HepG2 (cell line): ENCODE measurements around the gene DNAJC4. TPM values are rescaled to one million over a fixed set of nuclear protein-coding genes. Genes with fewer than 3 reads are reported as not detected.

Experiments
- ARNT2 ChIP-seq: sonication (generic); formaldehyde crosslinking; IDR thresholded peaks from 2 replicates; pipeline ENCODE4 v1.8.0; 2022; ENCODE audit warnings: mild to moderate bottlenecking, low read depth, missing genetic modification reagents, moderate library complexity
- CC2D1A ChIP-seq: sonication (generic); formaldehyde crosslinking; IDR thresholded peaks from 2 replicates; pipeline ENCODE4 v1.8.1; 2023; ENCODE audit warnings: mild to moderate bottlenecking, missing genetic modification reagents
- DPF2 ChIP-seq: sonication (generic); formaldehyde crosslinking; IDR thresholded peaks from 2 replicates; pipeline ENCODE4 v1.4.0; 2020; ENCODE audit warnings: mild to moderate bottlenecking, low read depth, missing genetic modification reagents, borderline replicate concordance
- GABPA ChIP-seq, 2 experiments: IDR thresholded peaks; 2 replicates each; pipeline ENCODE4 v1.6.1; 2011 to 2016; ENCODE audit warnings: low read depth in 2 of 2, low read length in 1 of 2, missing biosample characterization in 1 of 2, missing genetic modification characterization in 1 of 2
- HOXA9 ChIP-seq: sonication (generic); formaldehyde crosslinking; IDR thresholded peaks from 2 replicates; pipeline ENCODE4 v1.8.1; 2022; ENCODE audit warnings: missing genetic modification reagents, mild to moderate bottlenecking, moderate library complexity, borderline replicate concordance
- MAF1 ChIP-seq: sonication (generic); formaldehyde crosslinking; IDR thresholded peaks from 2 replicates; pipeline ENCODE4 v1.5.0; 2020; ENCODE audit warnings: missing genetic modification reagents, borderline replicate concordance
- NCOA1 ChIP-seq: sonication (generic); formaldehyde crosslinking; IDR thresholded peaks from 2 replicates; pipeline ENCODE4 v1.9.0; 2021; ENCODE audit warnings: missing genetic modification reagents
- TBL1XR1 ChIP-seq: fragments of 150-350 bp; IDR thresholded peaks from 2 replicates; pipeline ENCODE4 v1.6.1; 2014; ENCODE audit warnings: borderline replicate concordance, low read length; ENCODE audit not compliant: partially characterized antibody
- ZBTB42 ChIP-seq: sonication (generic); formaldehyde crosslinking; IDR thresholded peaks from 2 replicates; pipeline ENCODE4 v1.5.0; 2020; ENCODE audit warnings: mild to moderate bottlenecking, missing genetic modification reagents
- ZFP36 ChIP-seq: fragments of 150-350 bp; IDR thresholded peaks from 2 replicates; pipeline ENCODE4 v1.6.1; 2018; ENCODE audit warnings: borderline replicate concordance, low read length, low read depth; ENCODE audit not compliant: partially characterized antibody
- ZNF709 ChIP-seq: sonication (generic); formaldehyde crosslinking; IDR thresholded peaks from 2 replicates; pipeline ENCODE4 v1.5.0; 2020; ENCODE audit warnings: mild to moderate bottlenecking, missing genetic modification reagents
- polyA plus RNA-seq, 8 experiments: library from polyadenylated mRNA; depleted of rRNA in 3 of 8; stranded (reverse) in 7 of 8; unstranded in 1 of 8; fragments of >200 nt; fragmentation: Illumina TruSeq in 4 of 8; extraction: Trizol in 4 of 8; gene quantifications; 2 replicates each; pipeline versions ENCODE4 v1.2.1 to v1.2.3, GENCODE V29; 2011 to 2016; ENCODE audit warnings: low read depth in 4 of 8, missing spikeins in 1 of 8, mixed read lengths in 1 of 8; ENCODE audit not compliant: insufficient read depth in 1 of 8
- total RNA-seq, 5 experiments: library from RNA; depleted of rRNA; stranded (reverse); fragments of >200 nt; fragmentation: Illumina TruSeq; extraction: Trizol; gene quantifications; 2 replicates each; pipeline ENCODE4 v1.2.3, GENCODE V29; 2016; ENCODE audit warnings: low read depth in 1 of 5
- TF ChIP-seq, protein P1 (sequence below): sonication (generic); formaldehyde crosslinking; IDR thresholded peaks from 2 replicates; pipeline ENCODE4 v1.4.0; 2020; ENCODE audit warnings: mild to moderate bottlenecking, missing genetic modification reagents
- TF ChIP-seq, protein P2 (sequence below): sonication (generic); formaldehyde crosslinking; conservative IDR thresholded peaks from 2 replicates; pipeline ENCODE4 v1.4.0; 2020; ENCODE audit warnings: missing genetic modification reagents
- TF ChIP-seq, protein P3 (sequence below): sonication (generic); formaldehyde crosslinking; IDR thresholded peaks from 2 replicates; pipeline ENCODE4 v1.5.1; 2020; ENCODE audit warnings: mild to moderate bottlenecking, missing genetic modification reagents, moderate library complexity
- TF ChIP-seq, protein P4 (sequence below): sonication (generic); formaldehyde crosslinking; IDR thresholded peaks from 2 replicates; pipeline ENCODE4 v1.5.1; 2020; ENCODE audit warnings: mild to moderate bottlenecking, missing genetic modification reagents

The DNAJC4 gene
- total and polyA plus RNA-seq, 2 of the 13 experiments (the other 11 are each of a cell fraction or from before 2014, with no cell fraction given) = 10.3 to 60.8 TPM

DNA sequence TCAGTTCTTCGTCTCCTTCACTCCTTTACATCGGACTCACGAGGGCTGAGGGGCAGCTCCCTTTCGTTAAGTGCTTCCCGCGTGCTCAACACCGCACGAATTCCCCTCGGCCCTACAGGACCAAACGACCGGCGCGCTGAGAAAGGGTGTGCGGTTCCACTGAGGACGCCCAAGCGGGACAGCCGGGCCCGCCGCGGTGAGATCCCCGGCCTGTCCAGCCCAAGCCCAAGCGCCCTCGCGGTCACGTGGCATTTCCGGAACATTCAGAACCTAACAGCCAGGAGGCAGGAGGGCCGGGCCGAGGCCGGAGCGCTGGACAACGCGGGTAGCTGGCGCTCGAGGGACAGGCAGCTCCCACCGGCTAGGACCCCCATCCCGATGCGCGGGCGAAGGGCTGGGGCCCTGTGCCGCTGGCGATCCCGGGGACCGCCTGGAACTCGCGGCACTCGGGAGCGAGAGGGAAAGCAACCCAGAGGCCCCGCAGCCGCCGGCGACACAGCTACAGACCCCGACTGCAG, 45.1 kb upstream of the DNAJC4 start (continued):
- TF ChIP-seq, protein P1, sequence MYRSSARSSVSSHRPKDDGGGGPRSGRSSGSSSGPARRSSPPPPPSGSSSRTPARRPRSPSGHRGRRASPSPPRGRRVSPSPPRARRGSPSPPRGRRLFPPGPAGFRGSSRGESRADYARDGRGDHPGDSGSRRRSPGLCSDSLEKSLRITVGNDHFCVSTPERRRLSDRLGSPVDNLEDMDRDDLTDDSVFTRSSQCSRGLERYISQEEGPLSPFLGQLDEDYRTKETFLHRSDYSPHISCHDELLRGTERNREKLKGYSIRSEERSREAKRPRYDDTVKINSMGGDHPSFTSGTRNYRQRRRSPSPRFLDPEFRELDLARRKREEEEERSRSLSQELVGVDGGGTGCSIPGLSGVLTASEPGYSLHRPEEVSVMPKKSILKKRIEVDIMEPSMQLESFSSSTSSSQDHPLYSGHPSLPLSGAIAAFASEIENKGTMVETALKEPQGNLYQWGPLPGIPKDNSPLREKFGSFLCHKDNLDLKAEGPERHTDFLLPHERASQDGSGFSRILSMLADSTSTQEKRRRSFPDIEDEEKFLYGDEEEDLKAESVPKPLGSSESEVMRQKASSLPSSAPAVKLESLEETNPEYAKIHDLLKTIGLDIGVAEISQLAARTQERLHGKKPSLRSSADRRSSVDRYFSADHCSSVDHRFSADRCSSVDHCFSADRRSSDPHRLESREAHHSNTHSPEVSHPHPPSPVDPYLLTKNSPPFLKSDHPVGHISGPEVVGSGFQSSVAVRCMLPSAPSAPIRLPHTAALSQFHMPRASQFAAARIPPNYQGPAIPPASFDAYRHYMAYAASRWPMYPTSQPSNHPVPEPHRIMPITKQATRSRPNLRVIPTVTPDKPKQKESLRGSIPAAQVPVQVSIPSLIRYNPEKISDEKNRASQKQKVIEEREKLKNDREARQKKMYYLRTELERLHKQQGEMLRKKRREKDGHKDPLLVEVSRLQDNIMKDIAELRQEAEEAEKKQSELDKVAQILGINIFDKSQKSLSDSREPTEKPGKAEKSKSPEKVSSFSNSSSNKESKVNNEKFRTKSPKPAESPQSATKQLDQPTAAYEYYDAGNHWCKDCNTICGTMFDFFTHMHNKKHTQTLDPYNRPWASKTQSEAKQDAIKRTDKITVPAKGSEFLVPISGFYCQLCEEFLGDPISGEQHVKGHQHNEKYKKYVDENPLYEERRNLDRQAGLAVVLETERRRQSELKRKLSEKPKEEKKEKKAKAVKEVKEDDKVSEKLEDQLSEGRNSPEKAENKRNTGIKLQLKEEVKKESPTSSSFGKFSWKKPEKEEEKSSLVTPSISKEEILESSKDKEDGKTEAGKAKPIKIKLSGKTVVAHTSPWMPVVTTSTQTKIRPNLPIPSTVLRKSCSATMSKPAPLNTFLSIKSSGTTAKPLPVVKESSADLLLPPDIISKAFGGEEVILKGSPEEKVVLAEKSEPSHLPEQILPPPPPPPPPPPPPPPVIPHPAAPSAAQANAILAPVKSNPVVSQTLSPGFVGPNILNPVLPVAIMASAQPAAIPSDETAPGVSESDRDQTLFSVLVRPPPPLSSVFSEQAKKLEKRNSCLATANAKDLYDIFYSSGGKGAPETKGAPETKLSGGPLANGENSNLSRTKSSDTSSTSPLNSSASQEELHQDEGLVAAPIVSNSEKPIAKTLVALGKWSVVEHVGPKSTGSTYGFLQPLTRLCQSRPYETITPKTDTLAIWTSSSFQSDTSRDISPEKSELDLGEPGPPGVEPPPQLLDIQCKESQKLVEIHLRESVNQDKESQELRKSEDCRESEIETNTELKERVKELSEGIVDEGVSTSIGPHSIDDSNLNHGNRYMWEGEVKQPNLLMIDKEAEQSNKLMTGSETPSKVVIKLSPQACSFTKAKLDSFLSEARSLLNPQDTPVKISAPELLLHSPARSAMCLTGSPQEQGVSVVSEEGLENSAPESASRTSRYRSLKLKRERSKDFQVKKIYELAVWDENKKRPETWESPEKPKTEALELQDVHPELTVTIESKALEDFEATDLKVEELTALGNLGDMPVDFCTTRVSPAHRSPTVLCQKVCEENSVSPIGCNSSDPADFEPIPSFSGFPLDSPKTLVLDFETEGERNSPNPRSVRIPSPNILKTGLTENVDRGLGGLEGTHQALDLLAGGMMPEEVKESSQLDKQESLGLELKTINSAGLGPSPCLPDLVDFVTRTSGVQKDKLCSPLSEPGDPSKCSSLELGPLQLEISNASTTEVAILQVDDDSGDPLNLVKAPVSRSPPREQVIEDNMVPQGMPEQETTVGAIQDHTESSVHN = 0 out of 2 replicates have a peak, but pooled peaks have one; percentile 85
- TF ChIP-seq, protein P2, sequence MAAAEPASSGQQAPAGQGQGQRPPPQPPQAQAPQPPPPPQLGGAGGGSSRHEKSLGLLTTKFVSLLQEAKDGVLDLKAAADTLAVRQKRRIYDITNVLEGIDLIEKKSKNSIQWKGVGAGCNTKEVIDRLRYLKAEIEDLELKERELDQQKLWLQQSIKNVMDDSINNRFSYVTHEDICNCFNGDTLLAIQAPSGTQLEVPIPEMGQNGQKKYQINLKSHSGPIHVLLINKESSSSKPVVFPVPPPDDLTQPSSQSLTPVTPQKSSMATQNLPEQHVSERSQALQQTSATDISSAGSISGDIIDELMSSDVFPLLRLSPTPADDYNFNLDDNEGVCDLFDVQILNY (CRISPR knock-in tag) = no peak
- TF ChIP-seq ZFP36 (no peak), MAF1 (CRISPR knock-in tag) (no peak), DPF2 (no peak; the same call in 1 of the 2 replicates), GABPA (IDR thresholded peaks at IDR 0.05; ENCODE audit: low read depth, low read length) (no peak), GABPA (CRISPR knock-in tag; IDR thresholded peaks at IDR 0.05; ENCODE audit: low read depth) (no peak; the same call in 1 of the 2 replicates), ZNF709 (peak; percentile 95), NCOA1 (CRISPR knock-in tag) (no peak), ZBTB42 (CRISPR knock-in tag) (peak; percentile 78; the same call in 1 of the 2 replicates), TBL1XR1 (no peak), CC2D1A (CRISPR knock-in tag) (no peak), ARNT2 (peak; percentile 93), HOXA9 (CRISPR knock-in tag) (no peak; the same call in 1 of the 2 replicates)
- TF ChIP-seq, protein P3, sequence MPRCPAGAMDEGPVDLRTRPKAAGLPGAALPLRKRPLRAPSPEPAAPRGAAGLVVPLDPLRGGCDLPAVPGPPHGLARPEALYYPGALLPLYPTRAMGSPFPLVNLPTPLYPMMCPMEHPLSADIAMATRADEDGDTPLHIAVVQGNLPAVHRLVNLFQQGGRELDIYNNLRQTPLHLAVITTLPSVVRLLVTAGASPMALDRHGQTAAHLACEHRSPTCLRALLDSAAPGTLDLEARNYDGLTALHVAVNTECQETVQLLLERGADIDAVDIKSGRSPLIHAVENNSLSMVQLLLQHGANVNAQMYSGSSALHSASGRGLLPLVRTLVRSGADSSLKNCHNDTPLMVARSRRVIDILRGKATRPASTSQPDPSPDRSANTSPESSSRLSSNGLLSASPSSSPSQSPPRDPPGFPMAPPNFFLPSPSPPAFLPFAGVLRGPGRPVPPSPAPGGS (CRISPR knock-in tag) = peak; percentile 99
- TF ChIP-seq, protein P4, sequence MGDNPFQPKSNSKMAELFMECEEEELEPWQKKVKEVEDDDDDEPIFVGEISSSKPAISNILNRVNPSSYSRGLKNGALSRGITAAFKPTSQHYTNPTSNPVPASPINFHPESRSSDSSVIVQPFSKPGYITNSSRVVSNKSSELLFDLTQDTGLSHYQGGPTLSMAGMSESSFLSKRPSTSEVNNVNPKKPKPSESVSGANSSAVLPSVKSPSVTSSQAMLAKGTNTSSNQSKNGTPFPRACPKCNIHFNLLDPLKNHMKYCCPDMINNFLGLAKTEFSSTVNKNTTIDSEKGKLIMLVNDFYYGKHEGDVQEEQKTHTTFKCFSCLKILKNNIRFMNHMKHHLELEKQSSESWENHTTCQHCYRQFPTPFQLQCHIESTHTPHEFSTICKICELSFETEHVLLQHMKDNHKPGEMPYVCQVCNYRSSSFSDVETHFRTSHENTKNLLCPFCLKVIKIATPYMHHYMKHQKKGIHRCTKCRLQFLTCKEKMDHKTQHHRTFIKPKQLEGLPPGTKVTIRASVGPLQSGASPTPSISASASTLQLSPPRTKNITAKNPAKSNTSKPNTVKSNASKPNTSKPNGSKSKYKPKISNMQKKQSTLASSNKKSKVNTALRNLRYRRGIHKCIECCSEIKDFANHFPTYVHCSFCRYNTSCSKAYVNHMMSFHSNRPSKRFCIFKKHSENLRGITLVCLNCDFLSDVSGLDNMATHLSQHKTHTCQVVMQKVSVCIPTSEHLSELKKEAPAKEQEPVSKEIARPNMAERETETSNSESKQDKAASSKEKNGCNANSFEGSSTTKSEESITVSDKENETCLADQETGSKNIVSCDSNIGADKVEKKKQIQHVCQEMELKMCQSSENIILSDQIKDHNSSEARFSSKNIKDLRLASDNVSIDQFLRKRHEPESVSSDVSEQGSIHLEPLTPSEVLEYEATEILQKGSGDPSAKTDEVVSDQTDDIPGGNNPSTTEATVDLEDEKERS (CRISPR knock-in tag) = peak; percentile 72; the same call in 1 of the 2 replicates
